ENCODE measurements around the gene RBPMS2. TPM values are rescaled to one million over a fixed set of nuclear protein-coding genes. Genes with fewer than 3 reads are reported as not detected.

Gene RBPMS2
- not detected in 3 replicates for polyA plus RNA-seq
- not detected for polyA plus RNA-seq (2011; ENCODE audit: low read depth)
- polyA plus RNA-seq (2011; cell fraction: cytosol; rRNA removed), result not detected in 2 replicates
- not detected in 2 replicates for polyA plus RNA-seq (2011; cell fraction: nucleus; rRNA removed)
- polyA plus RNA-seq (2012; ENCODE audit: low replicate concordance), result not detected in 2 replicates
- not detected in 3 replicates for polyA minus RNA-seq
- polyA minus RNA-seq (2011; cell fraction: cytosol; rRNA and poly(A)+ RNA removed), result not detected
- not detected in 2 replicates for polyA minus RNA-seq (2011; cell fraction: nucleus; rRNA and poly(A)+ RNA removed)

GRCh38 chr15:64775551-64776401 is at the start of gene RBPMS2:
Gene RBPMS2, minus strand, starts transcription at chr15:64775589. Its CDS starts 270 bp downstream, at chr15:64775319.
- DNase-seq (ENCODE audit: low read depth, low spot score) (no peak), FAIRE-seq (no peak)
- dilution Hi-C loops (cut with MboI; ENCODE audit: extremely low pct_ligation_motif_present, low sequenced_read_pairs), result no loop called here
- Histone ChIP-seq H3K9me3 (ENCODE audit: control insufficient read depth, low read depth, low read length) (no peaks in the 10 kb centered on the region), H2AFZ (ENCODE audit: control insufficient read depth, low read length) (no peak within 1 kb of the TSS), H3K36me3 (ENCODE audit: control insufficient read depth in 2 of 2, extremely low read depth in 1 of 2, insufficient read depth in 2 of 2, low read length in 2 of 2) (no peaks in the 10 kb centered on the region), H3K4me2 (ENCODE audit: control insufficient read depth, extremely low read depth, insufficient read depth, low read depth, low read length) (peak within 1 kb of the TSS; percentile 56), H3K4me3 (ENCODE audit: control insufficient read depth in 2 of 3, extremely low read depth in 1 of 3, insufficient read depth in 2 of 3, low read depth in 1 of 3, low read length in 3 of 3) (peak within 1 kb of the TSS; percentile 8 to 43 (median 40)), H3K27ac (ENCODE audit: control insufficient read depth, insufficient read depth, low read length) (no peak within 1 kb of the TSS), H3K9ac (ENCODE audit: control insufficient read depth, extremely low read depth, insufficient read depth, low read length) (no peak within 1 kb of the TSS), H3K27me3 (ENCODE audit: control insufficient read depth, extremely low read depth, insufficient read depth, low read length) (peaks cover 59% of the 10 kb centered on the region), H3K9me1 (ENCODE audit: control insufficient read depth, extremely low read depth, insufficient read depth, low read length) (no peaks in the 10 kb centered on the region), H3K4me1 (ENCODE audit: control insufficient read depth, extremely low read depth, insufficient read depth, low read length) (no peaks in the 10 kb centered on the region), H4K20me1 (ENCODE audit: control insufficient read depth, extremely low read depth, insufficient read depth, low read length) (no peaks in the 10 kb centered on the region), H3K79me2 (ENCODE audit: control insufficient read depth, insufficient read depth, low read length) (no peaks in the 10 kb centered on the region)
- TF ChIP-seq EZH2 (IDR thresholded peaks at IDR 0.05; ENCODE audit: low read length) (no peak), CTCF (optimal IDR thresholded peaks at IDR 0.05 in 1 of 3, IDR thresholded peaks at IDR 0.05 in 1 of 3, conservative IDR thresholded peaks at IDR 0.05 in 1 of 3; ENCODE audit: extremely low read depth in 1 of 3, insufficient read depth in 2 of 3, low read length in 3 of 3) (no peak)

GRCh38 chr15:64824929-64825430 is 49.6 kb upstream of the RBPMS2 start:
- dilution Hi-C loops (cut with MboI; ENCODE audit: extremely low pct_ligation_motif_present, low sequenced_read_pairs), result no loop called here
- Histone ChIP-seq H3K36me3 (ENCODE audit: control insufficient read depth in 2 of 2, extremely low read depth in 1 of 2, insufficient read depth in 2 of 2, low read length in 2 of 2) (peaks cover 2 to 9% of the 10 kb centered on the region in 2 experiments), H3K79me2 (ENCODE audit: control insufficient read depth, insufficient read depth, low read length) (peaks cover 9% of the 10 kb centered on the region), H3K4me1 (ENCODE audit: control insufficient read depth, extremely low read depth, insufficient read depth, low read length) (peaks cover 10% of the 10 kb centered on the region), H3K4me2 (ENCODE audit: control insufficient read depth, extremely low read depth, insufficient read depth, low read depth, low read length) (peak overlapping the region; percentile 100), H3K27ac (ENCODE audit: control insufficient read depth, insufficient read depth, low read length) (peak overlapping the region; percentile 61), H2AFZ (ENCODE audit: control insufficient read depth, low read length) (peak overlapping the region; percentile 89), H3K9ac (ENCODE audit: control insufficient read depth, extremely low read depth, insufficient read depth, low read length) (peak overlapping the region; percentile 79), H3K9me1 (ENCODE audit: control insufficient read depth, extremely low read depth, insufficient read depth, low read length) (no peaks in the 10 kb centered on the region), H3K9me3 (ENCODE audit: control insufficient read depth, low read depth, low read length) (no peaks in the 10 kb centered on the region), H4K20me1 (ENCODE audit: control insufficient read depth, extremely low read depth, insufficient read depth, low read length) (no peaks in the 10 kb centered on the region), H3K27me3 (ENCODE audit: control insufficient read depth, extremely low read depth, insufficient read depth, low read length) (no peaks in the 10 kb centered on the region), H3K4me3 (ENCODE audit: control insufficient read depth in 2 of 3, extremely low read depth in 1 of 3, insufficient read depth in 2 of 3, low read depth in 1 of 3, low read length in 3 of 3) (peak overlapping the region; percentile 55 to 98 (median 75))
- FAIRE-seq, result no peak
- no peak for DNase-seq (ENCODE audit: low read depth, low spot score)
- no peak for TF ChIP-seq EZH2 (IDR thresholded peaks at IDR 0.05; ENCODE audit: low read length)
- no peak for TF ChIP-seq CTCF (optimal IDR thresholded peaks at IDR 0.05 in 1 of 3, IDR thresholded peaks at IDR 0.05 in 1 of 3, conservative IDR thresholded peaks at IDR 0.05 in 1 of 3; ENCODE audit: extremely low read depth in 1 of 3, insufficient read depth in 2 of 3, low read length in 3 of 3)

Measured in keratinocyte (primary cell).